ENCODE results near the gene SLC16A6. TPM values are rescaled to one million over a fixed set of nuclear protein-coding genes. Genes with fewer than 3 reads are reported as not detected.

SLC16A6 gene
- total RNA-seq, 1 donor from 2014 or later = under 0.01 TPM

GRCh38 chr17:68322630-68323029, 31.7 kb upstream of the SLC16A6 start:
- H3K36me3 ChIP-seq (ENCODE audit: control insufficient read depth, insufficient read depth, low read length) = no peaks in the 10 kb centered on the region
- no peak for TF ChIP-seq CTCF (IDR thresholded peaks at IDR 0.05; ENCODE audit: insufficient read depth, low read length, severe bottlenecking)
- DNase-seq (ENCODE audit: low read depth) = no peak
- no peak overlapping the region for H3K4me3 ChIP-seq (ENCODE audit: low read depth, low read length)
- H3K27me3 ChIP-seq (ENCODE audit: control insufficient read depth, insufficient read depth, low read length) = no peaks in the 10 kb centered on the region
- FAIRE-seq = no peak

DNA sequence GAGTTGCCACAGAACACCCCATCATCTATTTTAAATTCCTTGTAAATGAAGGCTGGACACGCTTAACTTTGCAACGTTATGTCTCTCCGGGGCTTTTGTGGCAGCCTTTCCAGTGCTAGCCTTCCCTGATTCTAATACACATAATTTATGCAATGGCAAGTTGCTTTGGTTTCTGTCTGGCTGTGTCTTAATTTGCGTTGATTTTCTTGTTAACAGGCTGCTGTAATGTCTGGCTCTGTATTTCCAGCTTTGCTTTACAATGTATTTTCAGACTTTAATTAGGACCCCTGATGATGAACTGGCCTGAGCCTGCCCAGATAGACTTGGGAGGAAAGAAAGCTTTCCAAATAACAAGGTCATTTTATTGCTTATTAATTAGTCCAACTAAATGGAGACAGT, 30.6 kb upstream of the SLC16A6 start:
- FAIRE-seq (no peak), DNase-seq (ENCODE audit: low read depth) (no peak)
- no peak for TF ChIP-seq CTCF (IDR thresholded peaks at IDR 0.05; ENCODE audit: insufficient read depth, low read length, severe bottlenecking)
- H3K4me3 ChIP-seq (ENCODE audit: low read depth, low read length) = no peak overlapping the region
- H3K27me3 ChIP-seq (ENCODE audit: control insufficient read depth, insufficient read depth, low read length) = no peaks in the 10 kb centered on the region
- no peaks in the 10 kb centered on the region for H3K36me3 ChIP-seq (ENCODE audit: control insufficient read depth, insufficient read depth, low read length)

GRCh38 chr17:68320943-68321555, 30.1 kb upstream of the SLC16A6 start:
- Histone ChIP-seq H3K27me3 (ENCODE audit: control insufficient read depth, insufficient read depth, low read length) (no peaks in the 10 kb centered on the region), H3K4me3 (ENCODE audit: low read depth, low read length) (no peak overlapping the region), H3K36me3 (ENCODE audit: control insufficient read depth, insufficient read depth, low read length) (no peaks in the 10 kb centered on the region)
- DNase-seq (ENCODE audit: low read depth) (no peak), FAIRE-seq (no peak)
- TF ChIP-seq CTCF (IDR thresholded peaks at IDR 0.05; ENCODE audit: insufficient read depth, low read length, severe bottlenecking) = no peak

DNA sequence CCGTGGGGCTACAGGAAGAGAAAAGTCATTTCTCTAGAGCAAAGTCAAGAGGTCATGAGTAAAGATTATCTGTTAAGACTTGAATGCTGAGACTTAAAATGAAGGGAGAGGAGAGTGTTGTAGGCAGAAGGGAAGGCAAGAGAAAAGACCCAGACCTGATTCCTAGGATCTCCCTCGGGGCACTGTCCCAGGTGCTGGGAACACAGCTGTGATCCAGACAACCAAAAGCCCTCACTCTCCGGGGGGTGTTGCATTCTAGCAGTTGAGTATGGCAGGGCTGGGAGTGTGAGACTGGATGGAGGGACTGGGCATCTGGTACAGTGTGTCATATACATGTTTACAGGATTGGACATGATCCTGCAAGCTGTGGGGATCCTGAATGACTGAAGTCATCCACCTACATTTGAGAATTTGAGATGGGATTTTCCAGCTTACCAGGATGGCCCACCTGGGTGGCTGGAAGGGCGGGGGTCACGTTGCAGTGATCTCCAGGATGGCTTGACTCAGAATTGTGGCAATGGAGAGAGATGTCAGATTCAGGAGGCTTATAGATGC, 29.5 kb upstream of the SLC16A6 start:
- Histone ChIP-seq H3K27me3 (ENCODE audit: control insufficient read depth, insufficient read depth, low read length) (no peaks in the 10 kb centered on the region), H3K36me3 (ENCODE audit: control insufficient read depth, insufficient read depth, low read length) (no peaks in the 10 kb centered on the region), H3K4me3 (ENCODE audit: low read depth, low read length) (no peak overlapping the region)
- DNase-seq (ENCODE audit: low read depth) = peak; percentile 66
- FAIRE-seq = no peak
- TF ChIP-seq CTCF (IDR thresholded peaks at IDR 0.05; ENCODE audit: insufficient read depth, low read length, severe bottlenecking) = no peak

DNA sequence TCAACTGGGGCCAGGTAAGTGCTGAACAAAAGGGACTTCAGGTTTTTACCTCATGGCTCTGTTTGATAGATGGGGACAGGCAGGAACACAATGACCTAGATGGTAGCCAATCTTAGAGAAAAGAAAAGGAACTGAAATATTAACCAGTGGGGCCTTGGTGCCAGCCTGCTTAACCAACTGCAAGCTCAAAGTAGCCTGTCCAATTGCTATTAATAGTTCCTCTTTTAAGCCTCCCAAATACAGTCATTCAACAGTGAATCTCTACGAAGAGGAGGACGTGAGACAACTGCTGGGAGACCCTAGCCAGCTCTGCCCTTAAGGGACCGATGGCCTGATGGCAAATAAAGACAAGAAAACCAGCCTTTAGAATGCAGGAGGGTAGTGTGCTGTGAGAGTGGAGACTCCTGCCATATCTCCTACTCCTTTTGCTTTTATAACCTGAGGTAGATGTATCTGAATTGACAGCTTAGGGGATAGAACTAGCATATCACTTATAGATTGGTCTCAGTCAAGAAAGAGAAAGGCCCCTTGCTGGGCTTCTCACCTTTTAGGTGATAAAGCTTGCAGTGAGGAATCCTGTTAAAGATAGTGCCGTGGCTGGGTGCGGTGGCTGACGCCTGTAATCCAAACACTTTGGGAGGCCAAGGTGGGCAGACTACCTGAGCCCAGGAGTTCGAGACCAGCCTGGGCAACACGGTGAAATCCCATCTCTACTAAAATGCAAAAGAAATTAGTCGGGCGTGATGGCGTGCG, 28.7 kb upstream of the SLC16A6 start:
- no peak for FAIRE-seq
- TF ChIP-seq CTCF (IDR thresholded peaks at IDR 0.05; ENCODE audit: insufficient read depth, low read length, severe bottlenecking) = no peak

More for the DNA sequence above, 28.7 kb upstream of the SLC16A6 start:
- H3K4me3 ChIP-seq (ENCODE audit: low read depth, low read length) = no peak overlapping the region
- no peaks in the 10 kb centered on the region for H3K27me3 ChIP-seq (ENCODE audit: control insufficient read depth, insufficient read depth, low read length)
- DNase-seq (ENCODE audit: low read depth) = no peak
- H3K36me3 ChIP-seq (ENCODE audit: control insufficient read depth, insufficient read depth, low read length) = no peaks in the 10 kb centered on the region
